ENCODE data around the gene PSME1.

GRCh38 chr14:24156840-24157239, 20.8 kb downstream of the PSME1 start:
- no peak for TF ChIP-seq CTCF (IDR thresholded peaks at IDR 0.05)
- TF ChIP-seq POLR2A (IDR thresholded peaks at IDR 0.05) = no peak
